Large intestine (tissue), 3 donors: ENCODE measurements around the gene HELLS. TPM values are rescaled to one million over a fixed set of nuclear protein-coding genes. Genes with fewer than 3 reads are reported as not detected.
"Not testable (repeated sequence)": the region's sequence is repeated elsewhere in the genome, so short reads cannot be mapped to it uniquely, and the experiment has no call there.

Source experiments
- DNase-seq, 2 donors: peaks; one replicate each; pipeline versions ENCODE4 v3.0.0 to v3.0.0-alpha.2; 2013
- H3K27ac ChIP-seq: one replicate; pipeline ENCODE4 v1.5.1; 2013; ENCODE audit warnings: low read length
- H3K27me3 ChIP-seq: 2 replicates; pipeline ENCODE4 v1.6.1; 2013; ENCODE audit warnings: low read length; ENCODE audit not compliant: control insufficient read depth, insufficient read depth
- H3K36me3 ChIP-seq: 2 replicates; pipeline ENCODE4 v1.6.1; 2013; ENCODE audit warnings: low read length; ENCODE audit not compliant: control insufficient read depth, insufficient read depth
- H3K4me1 ChIP-seq: one replicate; pipeline ENCODE4 v1.6.1; 2013; ENCODE audit warnings: low read length; ENCODE audit not compliant: control insufficient read depth, insufficient read depth
- H3K4me3 ChIP-seq: one replicate; pipeline ENCODE4 v1.5.1; 2013; ENCODE audit warnings: low read length
- H3K9me3 ChIP-seq: one replicate; pipeline ENCODE4 v1.6.1; 2013; ENCODE audit warnings: mild to moderate bottlenecking, low read depth, low read length, moderate library complexity; ENCODE audit not compliant: control insufficient read depth
- WGBS: methylation state at CpG from one replicate; pipeline ENCODE4 v1.1.5; 2013; ENCODE audit warnings: low lambda C conversion rate; ENCODE audit not compliant: insufficient coverage; 5-methylcytosine and 5-hydroxymethylcytosine counted together
- polyA plus RNA-seq: library from polyadenylated mRNA; unstranded; fragments of 120-200 nt; gene quantifications from one replicate; pipeline ENCODE4 v1.2.1, GENCODE V29; 2013

Gene HELLS
- polyA plus RNA-seq, 1 donor = 16.8 TPM

DNA sequence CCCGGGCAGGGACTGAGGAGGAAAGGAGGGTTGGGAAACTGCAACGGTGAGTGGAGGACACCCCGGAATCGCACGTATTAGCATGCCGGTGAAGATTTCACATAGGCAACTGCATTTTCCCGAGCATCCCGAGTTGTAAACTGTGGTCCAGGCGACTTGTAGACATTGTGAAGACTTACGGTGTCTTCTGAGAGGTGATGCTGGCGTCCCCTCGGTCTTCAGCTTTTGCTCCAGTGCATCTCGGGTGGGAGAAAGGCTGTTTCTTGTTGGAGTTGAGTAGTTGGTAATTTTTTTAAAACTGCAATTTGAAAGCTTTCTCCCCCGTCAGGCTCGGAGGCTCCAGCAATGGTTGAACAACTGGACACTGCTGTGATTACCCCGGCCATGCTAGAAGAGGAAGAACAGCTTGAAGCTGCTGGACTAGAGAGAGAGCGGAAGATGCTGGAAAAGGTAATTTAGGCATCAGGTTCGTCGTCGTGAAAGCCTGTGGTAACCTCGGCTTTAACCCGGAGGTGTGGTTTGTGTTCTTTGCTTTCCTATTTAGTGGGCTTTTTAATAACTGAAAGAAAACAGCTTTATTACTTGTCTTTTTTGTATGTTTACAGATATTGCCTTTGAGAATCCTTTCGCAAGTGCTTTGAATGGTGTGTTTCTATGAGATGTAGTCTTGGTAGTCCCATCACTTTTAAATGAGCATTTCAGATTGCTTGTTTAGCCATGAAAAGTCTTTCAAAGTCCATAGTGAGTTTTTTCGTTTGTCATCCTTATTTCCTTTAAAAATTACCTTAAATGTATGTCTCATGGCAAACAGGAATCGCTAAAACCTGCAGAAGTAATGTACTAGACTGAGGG, 687 bp downstream of the HELLS start:
- 20% methylated on average over 1 of the region's 25 CpGs for whole genome bisulfite sequencing
- peak overlapping the region; percentile 13 for H3K27ac ChIP-seq

DNA sequence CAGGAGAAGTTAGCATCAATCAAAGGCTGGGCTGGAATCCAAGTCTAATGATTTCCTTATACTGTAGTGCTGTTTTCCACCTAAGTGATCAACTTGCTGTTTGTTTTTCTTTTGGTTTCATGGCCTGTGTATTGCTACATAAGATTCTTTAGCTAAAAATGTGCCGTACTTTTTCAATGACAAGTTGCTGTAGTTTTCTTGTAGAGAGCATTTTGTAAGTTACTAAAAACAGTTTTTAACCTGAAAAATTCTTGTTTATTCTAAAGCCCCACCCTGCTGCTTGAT, 1.3 kb downstream of the HELLS start:
- Histone ChIP-seq H3K36me3 (no peaks in the 10 kb centered on the region), H3K4me1 (peaks cover 3% of the 10 kb centered on the region), H3K27me3 (no peaks in the 10 kb centered on the region), H3K4me3 (peak overlapping the region; percentile 71), H3K27ac (no peak overlapping the region), H3K9me3 (no peaks in the 10 kb centered on the region)
- DNase-seq = no peak
- WGBS = 0% methylated on average over 1 of the region's 1 CpG

More for the DNA sequence above, 687 bp downstream of the HELLS start:
- Histone ChIP-seq H3K4me1 (peaks cover 3% of the 10 kb centered on the region), H3K36me3 (no peaks in the 10 kb centered on the region), H3K4me3 (peak overlapping the region; percentile 71), H3K9me3 (no peaks in the 10 kb centered on the region), H3K27me3 (no peaks in the 10 kb centered on the region)
- DNase-seq = peak in 1 of 2 donors; percentile 20

DNA sequence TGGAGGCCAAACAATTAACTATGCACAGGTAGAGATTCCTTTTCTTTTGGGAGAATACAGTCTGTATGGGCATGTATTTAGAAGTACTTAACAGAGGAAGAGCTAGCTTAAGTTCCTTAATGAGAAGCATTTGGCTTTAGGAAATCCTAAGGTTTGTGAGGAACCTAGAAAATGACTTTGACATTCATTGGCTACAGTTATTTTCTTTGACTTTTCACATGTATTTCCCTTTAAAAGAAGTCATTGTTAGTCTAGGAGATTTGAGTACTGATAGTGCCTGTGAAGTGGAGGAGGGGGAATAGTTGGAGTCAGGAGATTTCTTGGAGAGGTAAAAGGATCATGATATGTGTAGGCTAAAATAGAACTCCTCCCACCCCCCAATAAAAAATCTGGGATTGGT, 3.6 kb downstream of the HELLS start:
- H3K4me1 ChIP-seq = peaks cover 3% of the 10 kb centered on the region
- H3K9me3 ChIP-seq = no peaks in the 10 kb centered on the region
- no peak overlapping the region for H3K4me3 ChIP-seq
- H3K27ac ChIP-seq = no peak overlapping the region
- no peaks in the 10 kb centered on the region for H3K36me3 ChIP-seq
- H3K27me3 ChIP-seq = no peaks in the 10 kb centered on the region
- no peak for DNase-seq

DNA sequence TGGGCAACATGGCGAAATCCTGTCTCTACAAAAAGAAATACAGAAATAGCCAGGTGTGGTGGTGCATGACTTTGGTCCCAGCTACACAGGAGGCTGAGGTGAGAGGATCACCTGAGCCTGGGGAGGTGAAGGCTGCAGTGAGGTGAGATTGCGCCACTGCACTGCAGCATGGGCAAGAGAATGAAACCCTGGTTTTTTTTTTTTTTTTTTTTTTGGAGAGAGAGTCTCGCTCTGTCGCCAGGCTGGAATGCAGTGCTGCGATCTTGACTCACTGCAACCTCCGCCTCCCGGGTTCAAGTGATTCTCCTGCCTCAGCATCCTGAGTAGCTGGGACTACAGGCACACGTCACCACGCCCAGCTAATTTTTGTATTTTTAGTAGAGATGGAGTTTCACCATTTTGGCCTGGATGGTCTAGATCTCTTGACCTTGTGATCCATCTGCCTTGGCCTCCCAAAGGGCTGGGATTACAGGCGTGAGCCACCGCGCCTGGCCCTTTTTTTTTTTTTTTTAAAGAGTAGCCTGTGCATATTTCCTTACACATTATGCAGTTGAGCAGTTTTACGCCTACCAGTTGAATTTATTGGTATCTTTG, 22.2 kb downstream of the HELLS start:
- DNase-seq, H3K9me3 ChIP-seq, H3K4me1 ChIP-seq, H3K36me3 ChIP-seq, H3K4me3 ChIP-seq, H3K27ac ChIP-seq, H3K27me3 ChIP-seq: not testable (repeated sequence)
- 80% methylated on average over 2 of the region's 13 CpGs for WGBS

DNA sequence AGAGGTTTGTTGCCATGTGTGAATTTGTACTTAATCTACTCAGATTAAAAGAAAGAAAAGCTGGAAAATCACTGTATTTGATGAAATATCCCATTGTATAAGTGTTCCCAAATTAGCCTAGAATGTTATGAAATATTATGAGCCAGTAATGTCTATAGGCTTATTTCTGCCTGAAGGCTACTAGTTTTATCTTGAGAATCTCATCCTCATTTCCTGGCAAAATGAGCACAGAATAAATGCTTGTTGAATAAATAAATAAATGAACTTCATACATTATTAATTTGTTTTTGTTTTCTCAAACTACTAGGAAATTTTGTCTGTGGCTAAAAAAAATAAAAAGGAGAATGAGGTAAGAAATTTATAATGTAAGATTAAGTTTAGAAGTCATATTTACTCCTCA, 25.5 kb downstream of the HELLS start:
- H3K27ac ChIP-seq = no peak overlapping the region
- H3K27me3 ChIP-seq = no peaks in the 10 kb centered on the region
- no peaks in the 10 kb centered on the region for H3K36me3 ChIP-seq
- no peaks in the 10 kb centered on the region for H3K4me1 ChIP-seq
- no peak for DNase-seq
- no peak overlapping the region for H3K4me3 ChIP-seq
- no peaks in the 10 kb centered on the region for H3K9me3 ChIP-seq

DNA sequence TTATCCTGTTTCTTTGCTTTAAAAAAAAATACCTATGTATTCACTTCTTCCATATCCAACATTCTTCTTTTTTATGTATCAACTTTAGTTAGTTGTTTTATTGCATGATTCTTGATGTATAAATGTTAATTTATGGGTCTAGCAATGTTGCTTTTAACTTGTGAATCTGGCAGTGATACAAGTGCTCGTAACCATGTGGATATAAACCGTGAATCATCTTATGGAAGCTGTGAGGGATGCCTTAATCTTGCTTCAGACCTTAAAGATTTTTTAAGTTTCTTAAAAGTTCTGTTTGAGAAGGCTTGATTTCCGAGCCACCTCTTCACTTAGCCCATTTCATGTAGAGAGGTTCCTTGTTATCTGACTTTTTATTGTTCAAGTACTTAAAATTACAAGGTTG, 25.9 kb downstream of the HELLS start:
- WGBS = no CpG with 5 or more reads among the region's 3 CpGs
- no peaks in the 10 kb centered on the region for H3K36me3 ChIP-seq
- no peaks in the 10 kb centered on the region for H3K9me3 ChIP-seq
- H3K4me1 ChIP-seq = no peaks in the 10 kb centered on the region
- H3K27me3 ChIP-seq = no peaks in the 10 kb centered on the region
- no peak overlapping the region for H3K27ac ChIP-seq
- no peak overlapping the region for H3K4me3 ChIP-seq
- no peak for DNase-seq

DNA sequence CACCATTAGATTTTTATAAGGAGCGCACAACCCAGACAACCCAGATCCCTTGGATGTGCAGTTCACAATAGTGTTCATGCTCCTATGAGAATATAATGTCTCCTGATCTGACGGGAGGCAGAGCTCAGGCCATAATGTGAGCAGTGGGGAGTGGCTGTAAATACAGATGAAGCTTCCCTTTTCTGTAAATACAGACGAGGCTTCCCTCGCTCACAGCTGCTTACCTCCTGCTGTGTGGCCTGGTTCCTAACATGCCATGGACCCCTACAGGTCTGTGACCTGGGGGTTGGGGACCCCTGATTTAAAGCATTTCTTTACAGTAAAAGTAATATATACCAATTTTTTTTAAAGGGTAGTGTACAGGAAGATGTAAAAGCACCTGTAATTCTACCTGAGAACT, 33.2 kb downstream of the HELLS start:
- Histone ChIP-seq H3K27me3 (no peaks in the 10 kb centered on the region), H3K4me1 (no peaks in the 10 kb centered on the region), H3K4me3 (no peak overlapping the region), H3K9me3 (no peaks in the 10 kb centered on the region), H3K27ac (no peak overlapping the region), H3K36me3 (peaks cover 4% of the 10 kb centered on the region)
- WGBS = 40% methylated on average over 1 of the region's 4 CpGs
- DNase-seq = no peak

DNA sequence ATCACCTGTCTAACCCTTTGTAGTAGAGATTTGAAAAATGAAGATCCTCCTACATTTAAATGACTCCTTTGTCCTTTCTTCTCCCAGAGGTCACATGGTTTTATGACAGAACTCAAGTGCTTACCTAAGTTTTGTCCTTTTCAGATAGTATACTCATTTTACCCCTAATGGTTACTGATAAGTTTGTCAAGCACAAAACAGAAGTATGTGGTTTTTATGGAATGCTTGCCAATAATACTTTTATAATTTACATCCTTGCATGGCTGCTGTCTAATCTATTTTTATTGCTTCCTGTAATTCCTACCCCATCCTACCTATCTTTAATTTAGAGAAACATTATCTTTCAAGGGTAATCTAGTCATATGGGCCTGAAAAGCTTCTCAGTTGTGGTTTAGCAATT, 37.5 kb downstream of the HELLS start:
- H3K36me3 ChIP-seq = peaks cover 3% of the 10 kb centered on the region

DNA sequence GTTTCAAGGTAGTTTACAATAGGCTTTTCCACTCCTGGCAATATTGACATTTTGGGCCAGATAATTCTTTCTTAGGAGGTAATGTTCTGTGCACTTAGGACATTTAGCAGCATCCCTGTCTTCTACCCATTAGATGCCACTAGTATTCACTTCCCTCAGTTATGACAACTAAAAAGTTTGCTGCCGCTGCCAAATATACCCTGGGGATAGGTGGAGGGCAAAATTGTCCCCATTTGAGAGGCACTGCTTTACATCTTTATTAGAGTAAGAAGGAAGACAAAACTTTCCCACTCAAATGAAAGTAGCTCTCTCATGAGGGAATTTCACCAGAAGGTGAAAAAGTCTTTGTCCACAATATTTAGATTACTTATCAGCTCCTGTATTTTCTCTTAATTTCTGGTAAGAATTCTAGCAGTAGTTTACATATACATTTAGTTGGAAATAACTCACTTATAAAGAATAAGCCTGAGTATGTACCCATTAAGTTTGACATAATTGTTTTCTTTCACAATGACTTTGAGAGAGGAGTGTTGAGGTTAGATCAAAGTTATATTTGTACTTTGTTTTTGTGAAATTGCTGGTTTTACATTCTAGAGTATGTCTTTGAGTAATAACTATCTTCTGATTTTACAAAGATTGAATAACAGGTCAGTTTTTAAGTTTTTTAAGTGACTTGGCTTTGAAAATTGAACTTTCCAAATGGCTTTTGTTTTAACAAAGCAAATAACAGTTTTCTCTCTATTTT, 46.0 kb downstream of the HELLS start:
- H3K36me3 ChIP-seq = peaks cover 17% of the 10 kb centered on the region
- DNase-seq = no peak
- H3K4me3 ChIP-seq = no peak overlapping the region
- no peaks in the 10 kb centered on the region for H3K4me1 ChIP-seq
- no peaks in the 10 kb centered on the region for H3K9me3 ChIP-seq
- no peaks in the 10 kb centered on the region for H3K27me3 ChIP-seq
- no CpG with 5 or more reads among the region's 1 CpG for WGBS
- H3K27ac ChIP-seq = no peak overlapping the region

More for the DNA sequence above, 37.5 kb downstream of the HELLS start:
- Histone ChIP-seq H3K27ac (no peak overlapping the region), H3K4me3 (no peak overlapping the region), H3K9me3 (no peaks in the 10 kb centered on the region), H3K27me3 (no peaks in the 10 kb centered on the region), H3K4me1 (no peaks in the 10 kb centered on the region)
- DNase-seq = peak in 1 of 2 donors; percentile 8

DNA sequence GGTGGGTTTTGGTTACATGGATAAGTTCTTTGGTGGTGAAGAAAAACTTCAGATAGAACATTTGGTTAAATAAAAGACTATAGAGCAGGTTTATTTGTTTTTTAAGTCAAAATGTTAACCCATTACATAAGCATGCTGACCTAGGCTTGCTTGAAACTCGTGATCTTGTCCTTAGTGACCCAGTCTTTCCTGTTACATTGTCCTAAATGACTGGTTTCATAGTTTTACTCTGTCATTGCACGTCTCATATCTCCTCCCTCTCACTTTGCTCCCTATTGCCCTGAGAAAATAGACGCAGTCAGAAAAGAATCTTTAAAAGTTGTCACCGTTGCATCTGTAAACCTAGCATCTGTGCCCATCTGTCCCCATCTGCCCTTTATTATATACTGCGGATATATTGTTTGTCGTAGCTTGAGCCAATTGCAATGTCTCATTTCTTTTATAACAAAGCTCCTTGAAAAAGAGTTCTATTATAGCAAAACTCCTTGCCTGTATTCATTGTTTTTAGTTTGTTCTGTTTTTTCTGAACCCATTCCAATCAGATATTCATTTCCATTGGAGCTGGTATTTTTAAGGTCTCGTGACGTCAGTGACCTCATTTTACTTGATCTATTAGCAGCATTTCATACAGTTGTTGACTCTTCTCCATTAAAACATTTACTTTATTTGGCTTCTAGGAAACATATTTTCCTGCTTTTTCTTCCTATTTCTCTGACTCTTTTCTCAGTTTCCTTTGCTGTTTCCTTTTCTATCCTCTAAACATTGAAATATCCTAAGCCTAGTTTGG, 57.3 kb downstream of the HELLS start:
- Histone ChIP-seq H3K9me3 (no peaks in the 10 kb centered on the region), H3K4me1 (no peaks in the 10 kb centered on the region), H3K4me3 (no peak overlapping the region), H3K36me3 (peaks cover 5% of the 10 kb centered on the region), H3K27me3 (no peaks in the 10 kb centered on the region), H3K27ac (no peak overlapping the region)
- 98% methylated on average over 6 of the region's 8 CpGs for WGBS
- no peak for DNase-seq
